CD4-positive, alpha-beta memory T cell (primary cell): ENCODE data around the gene TARM1. TPM values are rescaled to one million over a fixed set of nuclear protein-coding genes. Genes with fewer than 3 reads are reported as not detected.

Experiments used
- CTCF ChIA-PET: fragments of 350-600 bp; sonication (Branson Sonifier 250); formaldehyde crosslinking; loops from one replicate; lab custom pipeline; 2021; ENCODE audit warnings: inconsistent platforms; ENCODE audit not compliant: partially characterized antibody; lab: Charles Lee
- POLR2A ChIA-PET: fragments of 350-600 bp; sonication (Branson Sonifier 250); formaldehyde crosslinking; loops from one replicate; lab custom pipeline; 2021; ENCODE audit not compliant: partially characterized antibody; lab: Charles Lee
- DNase-seq, 5 donors: peaks; one replicate each; pipeline versions ENCODE4 v3.0.0 to v3.0.0-alpha.2; 2020 to 2022; ENCODE audit warnings: mixed read lengths in 1 of 5
- H3K27ac ChIP-seq: one replicate; pipeline ENCODE4 v1.7.0; 2013; ENCODE audit warnings: low read depth, low read length
- H3K27me3 ChIP-seq: 2 replicates; pipeline ENCODE4 v1.7.0; 2013; ENCODE audit warnings: mild to moderate bottlenecking, low read length, moderate library complexity; ENCODE audit not compliant: insufficient read depth
- H3K36me3 ChIP-seq: 2 replicates; pipeline ENCODE4 v1.7.0; 2013; ENCODE audit warnings: mild to moderate bottlenecking, low read length, moderate library complexity; ENCODE audit not compliant: insufficient read depth
- H3K4me1 ChIP-seq: 2 replicates; pipeline ENCODE4 v1.7.0; 2013; ENCODE audit warnings: mild to moderate bottlenecking, low read length, moderate library complexity; ENCODE audit not compliant: insufficient read depth
- H3K4me3 ChIP-seq, 2 donors: one replicate each; pipeline ENCODE4 v1.7.0; 2013; ENCODE audit warnings: low read length in 2 of 2, mild to moderate bottlenecking in 1 of 2
- H3K9me3 ChIP-seq, 2 donors: one replicate each; pipeline ENCODE4 v1.7.0; 2013; ENCODE audit warnings: low read length in 2 of 2, control low read depth in 1 of 2; ENCODE audit not compliant: control insufficient read depth in 1 of 2
- H3K27ac Mint-ChIP-seq, 7 donors: one replicate each; pipeline ENCODE4 v1.8.0; 2020 to 2021; ENCODE audit warnings: mixed read lengths in 7 of 7, mild to moderate bottlenecking in 6 of 7, inconsistent platforms in 3 of 7, moderate library complexity in 3 of 7
- H3K27me3 Mint-ChIP-seq, 2 donors: one replicate each; pipeline ENCODE4 v1.8.0; 2020 to 2021; ENCODE audit warnings: mixed read lengths in 2 of 2
- H3K36me3 Mint-ChIP-seq, 2 donors: one replicate each; pipeline ENCODE4 v1.8.0; 2020 to 2021; ENCODE audit warnings: mixed read lengths in 2 of 2, inconsistent platforms in 1 of 2, mild to moderate bottlenecking in 1 of 2
- H3K4me1 Mint-ChIP-seq, 4 donors: one replicate each; pipeline ENCODE4 v1.8.0; 2020 to 2021; ENCODE audit warnings: mixed read lengths in 4 of 4, mild to moderate bottlenecking in 1 of 4
- H3K4me3 Mint-ChIP-seq, 8 donors: one replicate each; pipeline ENCODE4 v1.8.0; 2020 to 2021; ENCODE audit warnings: mixed read lengths in 8 of 8, mild to moderate bottlenecking in 7 of 8, moderate library complexity in 6 of 8, inconsistent platforms in 3 of 8
- H3K9me3 Mint-ChIP-seq, 8 donors: one replicate each; pipeline ENCODE4 v1.8.0; 2020 to 2021; ENCODE audit warnings: mixed read lengths in 8 of 8, mild to moderate bottlenecking in 5 of 8, inconsistent platforms in 3 of 8, moderate library complexity in 1 of 8
- intact Hi-C: fragments of 100-400 bp; cut with micrococcal nuclease; formaldehyde crosslinking; loops from one replicate; pipeline ENCODE4 v1.15.1; 2023
- polyA plus RNA-seq, 2 donors: library from polyadenylated mRNA; unstranded; fragments of 300-500 nt; fragmentation: Illumina TruSeq; gene quantifications; one replicate each; pipeline ENCODE4 v1.2.3, GENCODE V29; 2021
- total RNA-seq, 2 experiments: library from RNA; stranded (reverse); gene quantifications; one replicate each; pipeline ENCODE4 v1.2.3, GENCODE V29; 2021

TARM1 gene
- total RNA-seq, result not detected
- not detected for polyA plus RNA-seq

DNA sequence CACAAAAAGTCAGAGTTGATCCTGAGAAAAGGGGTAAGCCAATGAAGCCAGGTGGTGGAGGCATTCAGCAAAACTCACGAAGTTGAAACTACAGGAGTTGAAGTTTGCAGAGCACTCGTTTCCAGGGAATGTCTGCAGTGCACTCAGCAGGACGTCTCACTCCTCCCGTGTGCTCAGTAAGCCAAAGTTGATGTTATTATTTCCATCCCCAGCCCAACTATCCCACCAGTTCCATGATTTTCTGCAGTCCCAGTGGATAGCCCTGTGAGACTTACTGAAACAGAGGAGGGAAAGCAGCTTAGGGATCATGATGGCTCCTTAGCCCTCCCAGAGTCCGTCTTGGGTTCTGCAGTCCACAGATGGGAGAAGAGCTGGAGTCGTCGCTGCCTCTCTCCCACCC, at the start of gene TARM1:
Gene TARM1, minus strand, starts transcription at position 334 of the 400 bp plus-strand sequence. Its CDS starts 25 bp downstream, at position 309.
- DNase-seq, result no peak
- Histone ChIP-seq H3K36me3 (no peaks in the 10 kb centered on the region), H3K4me3 (no peak within 1 kb of the TSS), H3K9me3 (peaks cover 0 to 4% of the 10 kb centered on the region in 2 donors), H3K27ac (no peak within 1 kb of the TSS), H3K4me1 (no peaks in the 10 kb centered on the region), H3K27me3 (no peaks in the 10 kb centered on the region)
- Mint-ChIP-seq H3K9me3 (peaks cover 0 to 27% (median 15%) of the 10 kb centered on the region in 8 donors), H3K27me3 (peaks cover 0 to 4% of the 10 kb centered on the region in 2 donors), H3K4me3 (no peak within 1 kb of the TSS), H3K4me1 (no peaks in the 10 kb centered on the region), H3K36me3 (peaks cover 0 to 2% of the 10 kb centered on the region in 2 donors), H3K27ac (no peak within 1 kb of the TSS)
- intact Hi-C loops, result no loop called here
- CTCF ChIA-PET, result no interaction called here
- POLR2A ChIA-PET, result no interaction called here

GRCh38 chr19:54129617-54129996, 48.4 kb upstream of the TARM1 start:
- no peaks in the 10 kb centered on the region for H3K27me3 Mint-ChIP-seq
- no peaks in the 10 kb centered on the region for H3K9me3 ChIP-seq
- no peaks in the 10 kb centered on the region for H3K4me1 ChIP-seq
- H3K4me3 Mint-ChIP-seq, result no peak overlapping the region
- H3K27ac Mint-ChIP-seq, result no peak overlapping the region
- H3K36me3 Mint-ChIP-seq, result peaks cover 14 to 40% of the 10 kb centered on the region in 2 donors
- no peaks in the 10 kb centered on the region for H3K27me3 ChIP-seq
- no peak overlapping the region for H3K27ac ChIP-seq
- peak in 1 of 5 donors; percentile 7 for DNase-seq
- peaks cover 0 to 2% (median 0%) of the 10 kb centered on the region in 8 donors for H3K9me3 Mint-ChIP-seq
- ChIA-PET POLR2A (interaction anchor here (1.0 kb wide), 1 partner anchor 15 kb away, joined by 3 read pairs; the partner anchor contains the start of genes PRPF31 and TFPT), CTCF (no interaction called here)
- H3K36me3 ChIP-seq, result peaks cover 35% of the 10 kb centered on the region
- H3K4me3 ChIP-seq, result no peak overlapping the region
- intact Hi-C loops, result no loop called here
- peaks cover 0 to 6% (median 5%) of the 10 kb centered on the region in 4 donors for H3K4me1 Mint-ChIP-seq

DNA sequence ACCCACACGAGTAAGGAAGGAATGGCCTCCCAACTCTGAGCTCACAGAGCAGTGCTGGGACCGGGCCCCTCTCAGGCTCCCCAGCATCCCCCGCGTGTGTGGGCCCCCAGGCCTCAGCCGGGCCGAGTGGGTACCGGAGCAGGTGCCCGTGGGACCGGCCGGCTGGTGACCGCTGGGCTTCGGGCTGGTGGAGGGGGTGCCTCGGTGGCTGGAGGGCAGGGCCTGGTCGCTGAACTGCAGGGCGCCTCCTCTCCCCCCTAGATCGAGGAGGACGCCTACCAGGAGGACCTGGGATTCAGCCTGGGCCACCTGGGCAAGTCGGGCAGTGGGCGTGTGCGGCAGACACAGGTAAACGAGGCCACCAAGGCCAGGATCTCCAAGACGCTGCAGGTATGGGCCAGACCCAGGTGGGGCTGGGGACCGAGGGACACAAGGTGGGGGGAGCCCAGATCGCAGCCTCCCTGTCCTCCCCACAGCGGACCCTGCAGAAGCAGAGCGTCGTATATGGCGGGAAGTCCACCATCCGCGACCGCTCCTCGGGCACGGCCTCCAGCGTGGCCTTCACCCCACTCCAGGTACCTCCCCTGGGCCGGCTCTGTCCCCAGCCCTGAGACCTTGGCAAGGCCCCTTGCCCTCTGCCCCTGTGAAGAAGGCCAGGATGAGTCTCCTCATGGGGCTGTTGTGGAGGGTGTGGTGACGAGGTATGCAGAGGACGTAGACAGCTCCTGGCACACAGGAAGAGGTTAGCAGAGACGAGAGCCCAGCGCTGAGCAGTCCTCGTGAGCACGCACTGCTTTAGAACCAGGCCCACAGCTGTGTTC, 47.8 kb upstream of the TARM1 start:
- no peaks in the 10 kb centered on the region for H3K4me1 ChIP-seq
- H3K36me3 Mint-ChIP-seq, result peaks cover 17 to 43% of the 10 kb centered on the region in 2 donors

DNA sequence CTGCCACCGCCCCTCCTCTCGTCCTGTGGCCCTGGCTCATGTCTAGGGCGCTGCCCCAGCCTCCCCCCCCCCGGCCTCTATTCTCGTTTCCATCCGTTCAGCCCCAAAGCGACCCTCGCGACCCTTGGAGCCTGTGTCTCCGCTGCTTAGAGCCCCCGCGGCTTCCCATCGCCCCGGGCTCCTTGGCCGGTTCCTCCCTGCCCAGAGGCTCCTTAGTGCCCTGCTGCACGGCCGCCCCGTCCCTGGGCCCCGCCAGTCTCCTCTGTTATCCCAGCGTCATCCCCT, 47.2 kb upstream of the TARM1 start:
- no peak for DNase-seq
- Mint-ChIP-seq H3K9me3 (peaks cover 0 to 2% (median 0%) of the 10 kb centered on the region in 8 donors), H3K27me3 (no peaks in the 10 kb centered on the region), H3K36me3 (peaks cover 18 to 47% of the 10 kb centered on the region in 2 donors), H3K27ac (no peak overlapping the region), H3K4me1 (no peaks in the 10 kb centered on the region), H3K4me3 (no peak overlapping the region)
- H3K4me3 ChIP-seq, result no peak overlapping the region
- peaks cover 46% of the 10 kb centered on the region for H3K36me3 ChIP-seq
- no peaks in the 10 kb centered on the region for H3K9me3 ChIP-seq
- H3K27ac ChIP-seq, result no peak overlapping the region
- H3K27me3 ChIP-seq, result no peaks in the 10 kb centered on the region
- ChIA-PET CTCF (no interaction called here), POLR2A (interaction anchor here (1.5 to 2.2 kb wide), 2 partner anchors 8 to 13 kb away, joined by 3 to 6 read pairs; partner anchors contain the start of genes CNOT3, PRPF31 and TFPT)
- intact Hi-C loops, result no loop called here
- no peaks in the 10 kb centered on the region for H3K4me1 ChIP-seq

More for the DNA sequence above, 47.8 kb upstream of the TARM1 start:
- H3K4me1 Mint-ChIP-seq, result no peaks in the 10 kb centered on the region
- H3K9me3 Mint-ChIP-seq, result peaks cover 0 to 2% (median 0%) of the 10 kb centered on the region in 8 donors
- H3K36me3 ChIP-seq, result peaks cover 40% of the 10 kb centered on the region
- intact Hi-C loops, result no loop called here
- H3K27me3 ChIP-seq, result no peaks in the 10 kb centered on the region
- H3K4me3 ChIP-seq, result no peak overlapping the region
- POLR2A ChIA-PET, result interaction anchor here (1.0 kb wide), 1 partner anchor 14 kb away, joined by 3 read pairs; the partner anchor contains the start of genes PRPF31 and TFPT
- no peak overlapping the region for H3K27ac ChIP-seq
- no peaks in the 10 kb centered on the region for H3K27me3 Mint-ChIP-seq
- CTCF ChIA-PET, result no interaction called here
- no peak overlapping the region for H3K4me3 Mint-ChIP-seq
- DNase-seq, result no peak
- H3K27ac Mint-ChIP-seq, result no peak overlapping the region
- H3K9me3 ChIP-seq, result no peaks in the 10 kb centered on the region

DNA sequence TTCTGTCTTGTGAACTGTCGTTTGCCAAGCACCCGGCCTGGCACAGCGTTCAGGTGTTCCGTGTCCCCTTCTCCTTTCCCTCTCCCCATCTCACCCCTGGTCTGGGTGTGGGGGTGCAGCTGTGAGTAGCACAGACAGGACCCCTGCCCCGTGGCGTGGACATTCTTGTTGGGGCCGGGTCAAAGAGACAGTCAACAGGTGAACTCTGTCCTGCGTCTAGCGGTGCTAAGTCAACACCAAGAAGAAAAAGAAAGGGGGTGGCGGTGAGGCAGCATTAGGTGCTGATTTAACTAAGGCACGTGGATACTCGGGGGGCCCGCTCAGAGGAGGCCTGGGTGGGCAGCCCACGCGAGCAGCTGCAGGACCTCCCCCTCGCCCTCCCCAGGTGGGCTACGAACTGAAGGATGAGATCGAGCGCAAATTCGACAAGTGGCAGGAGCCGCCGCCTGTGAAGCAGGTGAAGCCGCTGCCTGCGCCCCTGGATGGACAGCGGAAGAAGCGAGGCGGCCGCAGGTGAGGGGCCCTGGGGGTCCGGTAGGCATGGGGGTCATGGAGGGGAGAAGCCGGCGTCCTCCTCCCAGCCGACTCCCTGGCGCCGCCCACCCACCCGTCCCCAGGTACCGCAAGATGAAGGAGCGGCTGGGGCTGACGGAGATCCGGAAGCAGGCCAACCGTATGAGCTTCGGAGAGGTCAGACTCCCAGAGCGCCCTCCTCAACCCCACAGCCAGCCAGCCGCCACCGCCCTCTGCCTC, 46.7 kb upstream of the TARM1 start:
- POLR2A ChIA-PET, result interaction anchor here (1.5 to 2.2 kb wide), 2 partner anchors 9 to 12 kb away, joined by 3 to 6 read pairs; partner anchors contain the start of genes CNOT3, PRPF31 and TFPT
- H3K4me3 ChIP-seq, result no peak overlapping the region
- no peaks in the 10 kb centered on the region for H3K27me3 Mint-ChIP-seq
- H3K9me3 ChIP-seq, result no peaks in the 10 kb centered on the region
- intact Hi-C loops, result no loop called here
- no peak overlapping the region for H3K4me3 Mint-ChIP-seq
- H3K27ac ChIP-seq, result no peak overlapping the region
- H3K27me3 ChIP-seq, result no peaks in the 10 kb centered on the region
- CTCF ChIA-PET, result no interaction called here
- no peaks in the 10 kb centered on the region for H3K4me1 Mint-ChIP-seq
- no peak for DNase-seq
- H3K36me3 ChIP-seq, result peaks cover 51% of the 10 kb centered on the region
- peaks cover 0 to 2% (median 0%) of the 10 kb centered on the region in 8 donors for H3K9me3 Mint-ChIP-seq
- H3K36me3 Mint-ChIP-seq, result peaks cover 21 to 51% of the 10 kb centered on the region in 2 donors
- H3K27ac Mint-ChIP-seq, result no peak overlapping the region
- no peaks in the 10 kb centered on the region for H3K4me1 ChIP-seq

DNA sequence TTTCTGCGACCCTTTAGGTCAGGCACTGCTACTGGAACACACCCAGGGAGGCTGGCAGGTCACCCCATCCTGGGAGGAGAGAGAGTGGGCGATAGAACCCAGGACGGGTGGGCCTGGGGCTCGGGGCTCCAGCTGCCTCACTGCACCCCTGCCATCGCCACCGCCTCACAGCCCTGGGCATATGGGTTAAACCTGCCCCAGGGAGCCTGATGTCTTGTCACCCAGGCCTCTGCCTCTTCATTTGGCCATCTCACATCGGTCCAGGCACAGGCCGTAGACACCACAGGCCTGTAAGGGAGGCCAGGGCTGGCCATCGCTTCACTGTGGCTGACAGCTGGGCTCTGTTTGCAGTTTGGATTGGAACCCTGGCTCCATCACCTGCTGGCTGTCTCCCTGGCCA, 44.5 kb upstream of the TARM1 start:
- intact Hi-C loops, result no loop called here
- ChIA-PET CTCF (no interaction called here), POLR2A (no interaction called here)
- no peak overlapping the region for H3K27ac Mint-ChIP-seq
- Histone ChIP-seq H3K27me3 (no peaks in the 10 kb centered on the region), H3K4me3 (no peak overlapping the region), H3K9me3 (no peaks in the 10 kb centered on the region), H3K27ac (no peak overlapping the region), H3K36me3 (peaks cover 68% of the 10 kb centered on the region), H3K4me1 (no peaks in the 10 kb centered on the region)
- no peaks in the 10 kb centered on the region for H3K27me3 Mint-ChIP-seq
- DNase-seq, result no peak
- no peaks in the 10 kb centered on the region for H3K4me1 Mint-ChIP-seq
- no peak overlapping the region for H3K4me3 Mint-ChIP-seq
- H3K36me3 Mint-ChIP-seq, result peaks cover 27 to 52% of the 10 kb centered on the region in 2 donors
- peaks cover 0 to 2% (median 0%) of the 10 kb centered on the region in 8 donors for H3K9me3 Mint-ChIP-seq

DNA sequence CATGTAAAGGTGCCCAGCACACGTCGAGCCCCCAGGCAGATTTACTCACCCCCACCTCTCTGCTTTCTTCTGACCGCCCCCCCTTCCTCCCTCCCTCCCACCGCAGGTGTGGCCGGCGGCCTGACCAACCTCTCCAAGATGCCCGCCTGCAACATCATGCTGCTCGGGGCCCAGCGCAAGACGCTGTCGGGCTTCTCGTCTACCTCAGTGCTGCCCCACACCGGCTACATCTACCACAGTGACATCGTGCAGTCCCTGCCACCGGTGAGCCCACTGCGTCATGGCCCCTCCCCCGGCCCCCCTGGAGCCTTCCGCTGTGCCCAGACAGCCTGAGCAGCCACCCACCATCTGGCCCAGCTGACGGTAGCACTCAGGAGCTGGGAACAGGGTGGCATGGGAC, 43.2 kb upstream of the TARM1 start:
- H3K4me1 ChIP-seq, result no peaks in the 10 kb centered on the region
- Mint-ChIP-seq H3K9me3 (peaks cover 0 to 2% (median 0%) of the 10 kb centered on the region in 8 donors), H3K4me1 (peaks cover 0 to 1% (median 0%) of the 10 kb centered on the region in 4 donors), H3K27me3 (no peaks in the 10 kb centered on the region), H3K36me3 (peaks cover 35 to 59% of the 10 kb centered on the region in 2 donors), H3K27ac (no peak overlapping the region), H3K4me3 (no peak overlapping the region)
- POLR2A ChIA-PET, result interaction anchor here (1.7 to 2.3 kb wide), 2 partner anchors 9 to 34 kb away, joined by 4 to 11 read pairs; partner anchors contain the start of genes PRPF31 and TFPT
- no peaks in the 10 kb centered on the region for H3K9me3 ChIP-seq
- CTCF ChIA-PET, result no interaction called here
- H3K36me3 ChIP-seq, result peaks cover 77% of the 10 kb centered on the region
- H3K27ac ChIP-seq, result no peak overlapping the region
- no peaks in the 10 kb centered on the region for H3K27me3 ChIP-seq
- no peak for DNase-seq
- no peak overlapping the region for H3K4me3 ChIP-seq
- intact Hi-C loops, result no loop called here
